Loucy (cell line): ENCODE results near the gene APC.

ENCODE experiments used
- H2AFZ ChIP-seq: fragments of 200-600 bp; sonication (generic); 2 replicates; pipeline ENCODE4 v1.6.0; 2016; ENCODE audit warnings: antibody characterized with exemption, mild to moderate bottlenecking, low read length, moderate library complexity
- H3F3A ChIP-seq: fragments of 200-600 bp; 2 replicates; pipeline ENCODE4 v1.6.0; 2016; ENCODE audit warnings: antibody characterized with exemption, low read depth, mild to moderate bottlenecking
- H3K27me3 ChIP-seq: fragments of 200-600 bp; sonication (generic); 2 replicates; pipeline ENCODE4 v1.6.1; 2014; ENCODE audit warnings: low read length, mild to moderate bottlenecking; ENCODE audit not compliant: insufficient read depth, poor library complexity, severe bottlenecking
- H3K36me3 ChIP-seq: fragments of 200-600 bp; sonication (generic); 2 replicates; pipeline ENCODE4 v1.6.1; 2016; ENCODE audit warnings: low read length; ENCODE audit not compliant: insufficient read depth
- H3K4me1 ChIP-seq: fragments of 200-600 bp; sonication (generic); 2 replicates; pipeline ENCODE4 v1.5.1; 2014; ENCODE audit warnings: low read length, mild to moderate bottlenecking; ENCODE audit not compliant: insufficient read depth, poor library complexity, severe bottlenecking
- H3K4me2 ChIP-seq: fragments of 200-600 bp; sonication (generic); 2 replicates; pipeline ENCODE4 v1.6.0; 2014; ENCODE audit warnings: antibody characterized with exemption, low read length, low read depth, mild to moderate bottlenecking; ENCODE audit not compliant: poor library complexity, severe bottlenecking
- H3K4me3 ChIP-seq: fragments of 200-600 bp; sonication (generic); 2 replicates; pipeline ENCODE4 v1.5.1; 2014; ENCODE audit warnings: low read length, mild to moderate bottlenecking, mixed read lengths; ENCODE audit not compliant: poor library complexity, severe bottlenecking
- H3K79me2 ChIP-seq: fragments of 200-600 bp; sonication (generic); 2 replicates; pipeline ENCODE4 v1.6.1; 2014; ENCODE audit warnings: low read length; ENCODE audit not compliant: insufficient read depth
- H3K9ac ChIP-seq: fragments of 200-600 bp; sonication (generic); 2 replicates; pipeline ENCODE4 v1.6.0; 2014; ENCODE audit warnings: mild to moderate bottlenecking, low read depth, low read length, moderate library complexity; ENCODE audit not compliant: poor library complexity, severe bottlenecking
- H3K9me2 ChIP-seq: fragments of 200-600 bp; sonication (generic); replicated peaks from 2 replicates; pipeline ENCODE4 v1.6.1; 2016; ENCODE audit warnings: low read depth, low read length, mixed read lengths
- H3K9me3 ChIP-seq: fragments of 200-600 bp; sonication (generic); 2 replicates; pipeline ENCODE4 v1.6.1; 2014; ENCODE audit warnings: mild to moderate bottlenecking, antibody characterized with exemption, low read length, low read depth; ENCODE audit not compliant: insufficient read depth
- H4K20me1 ChIP-seq: fragments of 200-600 bp; sonication (generic); 2 replicates; pipeline ENCODE4 v1.6.0; 2014; ENCODE audit warnings: antibody characterized with exemption, low read length, mild to moderate bottlenecking; ENCODE audit not compliant: insufficient read depth, poor library complexity, severe bottlenecking
- EZH2phosphoT487 ChIP-seq: fragments of 200-600 bp; IDR thresholded peaks from 2 replicates; pipeline ENCODE4 v1.6.1; 2018; ENCODE audit warnings: antibody characterized with exemption, mild to moderate bottlenecking, moderate library complexity, borderline replicate concordance
- TF ChIP-seq, protein P1 (sequence below): fragments of 200-600 bp; sonication (generic); conservative IDR thresholded peaks from 2 replicates; pipeline ENCODE4 v1.5.1; 2014; ENCODE audit warnings: mild to moderate bottlenecking, antibody characterized with exemption, low read length

The APC gene

DNA sequence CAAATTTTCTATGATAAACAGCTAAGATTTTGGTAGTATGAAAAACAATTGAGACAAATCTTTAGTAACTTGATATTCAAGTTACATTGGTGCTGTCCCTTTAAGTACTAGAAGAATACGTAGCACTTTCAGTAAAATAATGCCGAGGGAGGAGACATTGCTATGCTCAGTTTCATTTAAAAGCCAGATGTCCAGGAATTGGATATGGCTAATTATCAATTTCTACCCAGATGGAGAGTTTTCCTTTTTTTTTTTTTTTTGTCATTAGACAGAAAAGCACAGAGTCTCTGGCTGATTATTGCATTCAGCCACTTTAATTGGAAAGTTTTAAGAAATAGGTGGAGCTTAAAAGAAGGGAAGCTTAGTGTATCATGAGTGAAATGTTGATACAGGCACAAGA is 40.4 kb upstream of the APC start:
- no peaks in the 10 kb centered on the region for H3K9me2 ChIP-seq
- no peaks in the 10 kb centered on the region for H3K79me2 ChIP-seq
- no peak overlapping the region for H2AFZ ChIP-seq
- no peaks in the 10 kb centered on the region for H4K20me1 ChIP-seq
- no peak overlapping the region for H3K4me2 ChIP-seq
- H3K4me1 ChIP-seq, result peaks cover 8% of the 10 kb centered on the region
- H3K36me3 ChIP-seq, result no peaks in the 10 kb centered on the region
- no peaks in the 10 kb centered on the region for H3F3A ChIP-seq
- TF ChIP-seq, protein P1, sequence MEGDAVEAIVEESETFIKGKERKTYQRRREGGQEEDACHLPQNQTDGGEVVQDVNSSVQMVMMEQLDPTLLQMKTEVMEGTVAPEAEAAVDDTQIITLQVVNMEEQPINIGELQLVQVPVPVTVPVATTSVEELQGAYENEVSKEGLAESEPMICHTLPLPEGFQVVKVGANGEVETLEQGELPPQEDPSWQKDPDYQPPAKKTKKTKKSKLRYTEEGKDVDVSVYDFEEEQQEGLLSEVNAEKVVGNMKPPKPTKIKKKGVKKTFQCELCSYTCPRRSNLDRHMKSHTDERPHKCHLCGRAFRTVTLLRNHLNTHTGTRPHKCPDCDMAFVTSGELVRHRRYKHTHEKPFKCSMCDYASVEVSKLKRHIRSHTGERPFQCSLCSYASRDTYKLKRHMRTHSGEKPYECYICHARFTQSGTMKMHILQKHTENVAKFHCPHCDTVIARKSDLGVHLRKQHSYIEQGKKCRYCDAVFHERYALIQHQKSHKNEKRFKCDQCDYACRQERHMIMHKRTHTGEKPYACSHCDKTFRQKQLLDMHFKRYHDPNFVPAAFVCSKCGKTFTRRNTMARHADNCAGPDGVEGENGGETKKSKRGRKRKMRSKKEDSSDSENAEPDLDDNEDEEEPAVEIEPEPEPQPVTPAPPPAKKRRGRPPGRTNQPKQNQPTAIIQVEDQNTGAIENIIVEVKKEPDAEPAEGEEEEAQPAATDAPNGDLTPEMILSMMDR, result no peak
- no peak for TF ChIP-seq EZH2phosphoT487
- no peak overlapping the region for H3K4me3 ChIP-seq
- no peaks in the 10 kb centered on the region for H3K9me3 ChIP-seq
- H3K27me3 ChIP-seq, result no peaks in the 10 kb centered on the region
- H3K9ac ChIP-seq, result no peak overlapping the region

DNA sequence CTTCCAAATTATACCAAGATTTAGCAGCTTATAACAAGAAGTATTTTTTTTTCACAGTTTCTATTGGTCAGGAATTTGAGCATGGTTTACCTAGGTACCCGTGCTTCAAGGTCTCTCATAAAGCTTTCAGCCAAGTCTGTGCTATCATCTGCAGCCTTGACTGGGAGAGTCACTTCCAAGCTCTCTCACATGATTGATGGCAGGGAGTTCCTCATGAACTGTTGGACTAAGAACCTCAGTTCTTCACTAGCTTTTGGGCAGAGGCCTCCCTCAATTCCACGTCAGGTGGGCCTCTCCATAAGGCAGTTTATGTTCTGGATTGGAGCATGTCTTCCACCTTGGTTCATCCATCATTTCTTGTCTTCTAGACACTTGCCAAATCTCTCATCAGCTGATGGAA is 39.9 kb upstream of the APC start:
- Histone ChIP-seq H3K4me3 (no peak overlapping the region), H4K20me1 (no peaks in the 10 kb centered on the region), H3K27me3 (no peaks in the 10 kb centered on the region), H3K9me3 (no peaks in the 10 kb centered on the region), H2AFZ (no peak overlapping the region), H3K9me2 (no peaks in the 10 kb centered on the region), H3K4me1 (peaks cover 8% of the 10 kb centered on the region), H3K9ac (no peak overlapping the region), H3K4me2 (no peak overlapping the region), H3K36me3 (no peaks in the 10 kb centered on the region), H3F3A (no peaks in the 10 kb centered on the region), H3K79me2 (no peaks in the 10 kb centered on the region)
- TF ChIP-seq, protein P1, result no peak
- no peak for TF ChIP-seq EZH2phosphoT487

DNA sequence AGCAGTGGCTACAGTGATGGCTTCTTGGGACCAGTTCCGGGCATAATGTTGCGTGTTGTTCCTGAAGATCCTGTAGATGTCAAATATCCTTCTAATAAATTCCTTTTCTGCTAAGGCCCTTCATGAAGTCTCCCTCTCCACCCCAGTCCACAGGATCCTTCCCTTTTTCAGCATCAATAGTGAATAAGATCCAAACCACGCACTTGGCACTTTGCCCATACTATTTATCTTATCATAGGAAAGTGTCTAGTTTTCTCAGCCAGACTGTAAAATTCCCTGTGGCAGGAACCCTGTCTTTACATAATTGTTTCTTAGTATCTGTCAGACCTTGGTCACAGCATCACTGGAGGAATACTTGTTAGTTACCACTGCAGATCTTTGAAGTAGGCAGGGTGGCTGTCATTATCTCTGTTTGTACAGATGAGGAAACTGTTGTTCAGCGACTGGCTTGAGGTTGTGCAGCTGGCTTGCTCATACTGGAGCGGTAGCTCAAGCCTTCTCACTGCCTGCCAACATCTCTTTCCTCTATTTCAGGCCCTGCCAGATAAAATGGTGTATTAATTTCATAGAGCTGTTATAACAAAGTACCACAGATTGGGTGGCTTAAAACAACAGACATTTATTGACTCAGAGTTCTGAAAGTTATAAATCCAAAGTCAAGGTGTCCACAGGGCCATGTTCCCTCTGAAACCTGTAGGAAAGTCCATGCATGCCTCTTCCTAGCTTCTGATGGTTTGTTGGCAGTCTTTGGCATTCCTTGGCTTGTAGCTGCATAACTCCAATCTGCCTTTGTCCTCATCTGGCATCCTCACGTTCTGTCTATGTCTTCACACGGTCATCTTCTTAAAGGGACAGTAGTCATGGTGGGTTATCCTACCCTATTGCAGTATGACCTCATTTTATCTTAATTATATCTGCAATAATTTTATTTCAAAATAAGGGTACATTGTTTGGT is 33.5 kb upstream of the APC start:
- TF ChIP-seq EZH2phosphoT487, result no peak
- TF ChIP-seq, protein P1, result no peak
- no peaks in the 10 kb centered on the region for H3K9me2 ChIP-seq
- peaks cover 17% of the 10 kb centered on the region for H3K79me2 ChIP-seq
- no peak overlapping the region for H3K9ac ChIP-seq
- H3F3A ChIP-seq, result no peaks in the 10 kb centered on the region
- H3K27me3 ChIP-seq, result no peaks in the 10 kb centered on the region
- no peak overlapping the region for H3K4me2 ChIP-seq
- no peaks in the 10 kb centered on the region for H3K9me3 ChIP-seq
- no peak overlapping the region for H2AFZ ChIP-seq
- no peaks in the 10 kb centered on the region for H4K20me1 ChIP-seq
- no peaks in the 10 kb centered on the region for H3K36me3 ChIP-seq
- H3K4me1 ChIP-seq, result peaks cover 16% of the 10 kb centered on the region
- no peak overlapping the region for H3K4me3 ChIP-seq
